Caco-2 (cell line): ENCODE data around the gene ICAM1. TPM values are rescaled to one million over a fixed set of nuclear protein-coding genes. Genes with fewer than 3 reads are reported as not detected.
A peak's percentile ranks its signal among the peaks of the same experiment; 100 is the strongest.

ENCODE experiments used
- BruUV-seq: library from RNA; stranded (reverse); fragments of 400-500 nt; replicated peaks from 2 replicates; lab custom pipeline; 2021; lab: Mats Ljungman, UMichigan
- CTCF ChIA-PET: fragments of 300-600 bp; sonication (Branson Sonifier 250); formaldehyde crosslinking; loops from one replicate; lab custom pipeline; 2022; ENCODE audit warnings: antibody characterized with exemption; lab: Charles Lee
- POLR2A ChIA-PET: fragments of 300-600 bp; sonication (Branson Sonifier 250); formaldehyde crosslinking; loops from one replicate; lab custom pipeline; 2022; ENCODE audit warnings: antibody characterized with exemption; lab: Charles Lee
- DNase-seq, 2 experiments: peaks; one replicate each; pipeline versions ENCODE4 v3.0.0 to v3.0.0-alpha.2; 2020 to 2022
- H3K27me3 ChIP-seq: replicated peaks from 2 replicates; pipeline ENCODE4 v1.6.0; 2011; ENCODE audit warnings: low read length; ENCODE audit not compliant: control insufficient read depth, insufficient read depth
- H3K36me3 ChIP-seq: 2 replicates; pipeline ENCODE4 v1.5.1; 2011; ENCODE audit warnings: low read length; ENCODE audit not compliant: control insufficient read depth, insufficient read depth
- H3K4me1 ChIP-seq: fragments of 250-450 bp; sonication (Bioruptor Pico); 2 replicates; pipeline ENCODE4 v1.5.1; 2020; ENCODE audit warnings: mild to moderate bottlenecking
- H3K4me3 ChIP-seq: 2 replicates; pipeline ENCODE4 v1.5.1; 2011; ENCODE audit warnings: low read depth, mild to moderate bottlenecking, control low read depth, low read length
- H3K9me3 ChIP-seq: fragments of 250-450 bp; sonication (Bioruptor Pico); 2 replicates; pipeline ENCODE4 v1.5.1; 2020; ENCODE audit warnings: mild to moderate bottlenecking, moderate library complexity
- H3K27ac Mint-ChIP-seq: one replicate; pipeline ENCODE4 v1.8.0; 2022; ENCODE audit warnings: mixed read lengths; ENCODE audit not compliant: unreplicated experiment
- H3K27me3 Mint-ChIP-seq: one replicate; pipeline ENCODE4 v1.8.0; 2022; ENCODE audit warnings: mixed read lengths; ENCODE audit not compliant: insufficient read depth, unreplicated experiment
- H3K36me3 Mint-ChIP-seq: one replicate; pipeline ENCODE4 v1.8.0; 2022; ENCODE audit warnings: mild to moderate bottlenecking, mixed read lengths; ENCODE audit not compliant: insufficient read depth, unreplicated experiment
- H3K4me1 Mint-ChIP-seq: one replicate; pipeline ENCODE4 v1.8.0; 2022; ENCODE audit warnings: low read depth, mixed read lengths; ENCODE audit not compliant: unreplicated experiment
- H3K4me3 Mint-ChIP-seq: one replicate; pipeline ENCODE4 v1.8.0; 2022; ENCODE audit warnings: mild to moderate bottlenecking, moderate library complexity, mixed read lengths; ENCODE audit not compliant: unreplicated experiment
- H3K9me3 Mint-ChIP-seq: one replicate; pipeline ENCODE4 v1.8.0; 2022; ENCODE audit warnings: mixed read lengths; ENCODE audit not compliant: unreplicated experiment
- CTCF ChIP-seq, 2 experiments: fragments of 200-600 bp in 1 of 2; IDR thresholded peaks; 1 replicate in 1 of 2; 2 replicates in 1 of 2; pipeline versions ENCODE4 v1.5.1 to v1.8.0; 2011 to 2022; ENCODE audit warnings: antibody characterized with exemption in 1 of 2, control low read depth in 1 of 2, inconsistent platforms in 1 of 2, low read depth in 1 of 2, low read length in 1 of 2, mild to moderate bottlenecking in 1 of 2, moderate library complexity in 1 of 2; ENCODE audit not compliant: insufficient read depth in 1 of 2, severe bottlenecking in 1 of 2, unreplicated experiment in 1 of 2
- intact Hi-C: fragments of 100-400 bp; cut with micrococcal nuclease; formaldehyde crosslinking; loops from one replicate; pipeline ENCODE4 v1.10.0; 2022; ENCODE audit not compliant: unreplicated experiment
- total RNA-seq: library from RNA; stranded (reverse); gene quantifications from 2 replicates; pipeline ENCODE4 v1.2.3, GENCODE V29; 2022

The ICAM1 gene
- total RNA-seq, 1 experiment from 2014 or later, result 15.7 TPM

DNA sequence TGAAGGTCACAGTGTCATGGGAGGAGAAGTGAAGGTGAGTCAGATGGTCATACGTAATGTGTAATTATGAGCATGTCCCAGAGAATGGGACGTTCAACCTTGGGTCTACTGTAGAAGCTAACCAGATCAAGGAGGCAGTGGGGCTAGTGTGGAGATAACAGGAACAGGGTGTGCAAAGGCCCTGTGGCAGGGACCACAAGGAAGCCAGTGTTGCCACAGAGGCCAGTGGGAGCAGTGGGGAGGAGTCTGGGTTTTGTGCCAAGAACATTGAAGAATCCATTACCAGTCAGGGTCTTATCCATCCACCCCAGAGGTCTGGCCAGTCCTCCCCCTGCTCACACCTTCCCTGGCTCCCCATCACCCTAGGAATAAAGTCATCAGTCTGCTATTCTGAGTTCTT lies 15.6 kb upstream of the ICAM1 start:
- Mint-ChIP-seq H3K4me3 (no peak overlapping the region), H3K36me3 (peaks cover 51% of the 10 kb centered on the region), H3K4me1 (peaks cover 7% of the 10 kb centered on the region), H3K27ac (peak overlapping the region; percentile 43), H3K27me3 (no peaks in the 10 kb centered on the region), H3K9me3 (no peaks in the 10 kb centered on the region)
- no peak for DNase-seq
- ChIA-PET CTCF (no interaction called here), POLR2A (no interaction called here)
- no TSS peak for BruUV-seq
- intact Hi-C loops, result no loop called here
- TF ChIP-seq CTCF (IDR thresholded peaks at IDR 0.05; ENCODE audit: insufficient read depth in 1 of 2, low read depth in 1 of 2, low read length in 1 of 2, severe bottlenecking in 1 of 2, unreplicated experiment in 1 of 2), result no peak
- H3K36me3 ChIP-seq, result peaks cover 2% of the 10 kb centered on the region; the same call in 1 of the 2 replicates
- H3K27me3 ChIP-seq, result no peaks in the 10 kb centered on the region
- peaks cover 16% of the 10 kb centered on the region for H3K4me1 ChIP-seq
- H3K9me3 ChIP-seq, result no peaks in the 10 kb centered on the region
- no peak overlapping the region for H3K4me3 ChIP-seq

GRCh38 chr19:10256551-10256950 lies 14.4 kb upstream of the ICAM1 start:
- no TSS peak for BruUV-seq
- Histone ChIP-seq H3K36me3 (peaks cover 2% of the 10 kb centered on the region; the same call in 1 of the 2 replicates), H3K27me3 (no peaks in the 10 kb centered on the region), H3K4me1 (peaks cover 24% of the 10 kb centered on the region), H3K9me3 (no peaks in the 10 kb centered on the region), H3K4me3 (no peak overlapping the region)
- Mint-ChIP-seq H3K4me1 (peaks cover 7% of the 10 kb centered on the region), H3K27ac (no peak overlapping the region), H3K27me3 (no peaks in the 10 kb centered on the region), H3K9me3 (no peaks in the 10 kb centered on the region), H3K36me3 (peaks cover 53% of the 10 kb centered on the region), H3K4me3 (no peak overlapping the region)
- no peak for DNase-seq
- intact Hi-C loops, result no loop called here
- TF ChIP-seq CTCF (IDR thresholded peaks at IDR 0.05; ENCODE audit: insufficient read depth in 1 of 2, low read depth in 1 of 2, low read length in 1 of 2, severe bottlenecking in 1 of 2, unreplicated experiment in 1 of 2), result no peak
- ChIA-PET CTCF (interaction anchor here (1.1 kb wide), 1 partner anchor 14 kb away, joined by 3 read pairs; the partner anchor contains the start of gene ICAM1), POLR2A (no interaction called here)

GRCh38 chr19:10256970-10257615 lies 13.8 kb upstream of the ICAM1 start:
- H3K9me3 ChIP-seq, result no peaks in the 10 kb centered on the region
- POLR2A ChIA-PET, result no interaction called here
- Mint-ChIP-seq H3K4me1 (peaks cover 7% of the 10 kb centered on the region), H3K4me3 (no peak overlapping the region), H3K27me3 (no peaks in the 10 kb centered on the region), H3K36me3 (peaks cover 48% of the 10 kb centered on the region), H3K9me3 (no peaks in the 10 kb centered on the region), H3K27ac (no peak overlapping the region)
- BruUV-seq, result no TSS peak
- DNase-seq, result no peak
- H3K4me3 ChIP-seq, result no peak overlapping the region
- peaks cover 2% of the 10 kb centered on the region; the same call in 1 of the 2 replicates for H3K36me3 ChIP-seq
- no peak for TF ChIP-seq CTCF (IDR thresholded peaks at IDR 0.05; ENCODE audit: insufficient read depth in 1 of 2, low read depth in 1 of 2, low read length in 1 of 2, severe bottlenecking in 1 of 2, unreplicated experiment in 1 of 2)
- peaks cover 27% of the 10 kb centered on the region for H3K4me1 ChIP-seq
- CTCF ChIA-PET, result interaction anchor here (0.6 to 1.1 kb wide), 2 partner anchors 14 to 222 kb away, joined by 3 read pairs; partner anchors contain the start of gene ICAM1
- no peaks in the 10 kb centered on the region for H3K27me3 ChIP-seq
- intact Hi-C loops, result no loop called here
